Endothelial cell of umbilical vein (primary cell): ENCODE measurements around the gene MAJIN.
A peak's percentile ranks its signal among the peaks of the same experiment; 100 is the strongest.

Experiments used
- EZH2 ChIP-seq: IDR thresholded peaks from 2 replicates; pipeline ENCODE4 v1.6.1; 2012; ENCODE audit warnings: borderline replicate concordance, low read depth, mild to moderate bottlenecking, moderate library complexity, low read length, inconsistent platforms; ENCODE audit not compliant: severe bottlenecking
- FOS ChIP-seq: IDR thresholded peaks from 2 replicates; pipeline ENCODE4 v1.6.1; 2011; ENCODE audit warnings: mild to moderate bottlenecking, low read length, moderate library complexity, borderline replicate concordance; ENCODE audit not compliant: insufficient read depth
- GATA2 ChIP-seq: IDR thresholded peaks from 2 replicates; pipeline ENCODE4 v1.7.0; 2011; ENCODE audit warnings: low read depth, mild to moderate bottlenecking, moderate library complexity, mixed read lengths, low read length; ENCODE audit not compliant: insufficient read length, insufficient read depth
- JUN ChIP-seq: IDR thresholded peaks from 2 replicates; pipeline ENCODE4 v1.6.1; 2011; ENCODE audit warnings: borderline replicate concordance, low read depth; ENCODE audit not compliant: insufficient read length, insufficient read depth
- MYC ChIP-seq: IDR thresholded peaks from one replicate; pipeline ENCODE4 v1.6.1; 2011; ENCODE audit warnings: mild to moderate bottlenecking, low read depth, low read length
- POLR2A ChIP-seq: IDR thresholded peaks from 2 replicates; pipeline ENCODE4 v1.6.1; 2012; ENCODE audit warnings: low read depth, mild to moderate bottlenecking, control low read depth, low read length
- POLR2AphosphoS5 ChIP-seq: IDR thresholded peaks from 2 replicates; pipeline ENCODE4 v1.6.1; 2012; ENCODE audit warnings: low read depth, mild to moderate bottlenecking, control low read depth, low read length, moderate library complexity; ENCODE audit not compliant: insufficient read depth
- TF ChIP-seq, protein P1 (sequence below), 2 donors: IDR thresholded peaks; 1 replicate in 1 of 2; 2 replicates in 1 of 2; pipeline ENCODE4 v1.5.1; 2011; ENCODE audit warnings: low read length in 2 of 2, mild to moderate bottlenecking in 2 of 2, moderate library complexity in 2 of 2, control low read depth in 1 of 2, inconsistent platforms in 1 of 2, low read depth in 1 of 2; ENCODE audit not compliant: insufficient read depth in 1 of 2; ENCODE audit errors: extremely low read depth in 1 of 2
- TF ChIP-seq, protein P2 (sequence below): IDR thresholded peaks from 2 replicates; pipeline ENCODE4 v1.6.1; 2011; ENCODE audit not compliant: insufficient read depth, insufficient read length

DNA sequence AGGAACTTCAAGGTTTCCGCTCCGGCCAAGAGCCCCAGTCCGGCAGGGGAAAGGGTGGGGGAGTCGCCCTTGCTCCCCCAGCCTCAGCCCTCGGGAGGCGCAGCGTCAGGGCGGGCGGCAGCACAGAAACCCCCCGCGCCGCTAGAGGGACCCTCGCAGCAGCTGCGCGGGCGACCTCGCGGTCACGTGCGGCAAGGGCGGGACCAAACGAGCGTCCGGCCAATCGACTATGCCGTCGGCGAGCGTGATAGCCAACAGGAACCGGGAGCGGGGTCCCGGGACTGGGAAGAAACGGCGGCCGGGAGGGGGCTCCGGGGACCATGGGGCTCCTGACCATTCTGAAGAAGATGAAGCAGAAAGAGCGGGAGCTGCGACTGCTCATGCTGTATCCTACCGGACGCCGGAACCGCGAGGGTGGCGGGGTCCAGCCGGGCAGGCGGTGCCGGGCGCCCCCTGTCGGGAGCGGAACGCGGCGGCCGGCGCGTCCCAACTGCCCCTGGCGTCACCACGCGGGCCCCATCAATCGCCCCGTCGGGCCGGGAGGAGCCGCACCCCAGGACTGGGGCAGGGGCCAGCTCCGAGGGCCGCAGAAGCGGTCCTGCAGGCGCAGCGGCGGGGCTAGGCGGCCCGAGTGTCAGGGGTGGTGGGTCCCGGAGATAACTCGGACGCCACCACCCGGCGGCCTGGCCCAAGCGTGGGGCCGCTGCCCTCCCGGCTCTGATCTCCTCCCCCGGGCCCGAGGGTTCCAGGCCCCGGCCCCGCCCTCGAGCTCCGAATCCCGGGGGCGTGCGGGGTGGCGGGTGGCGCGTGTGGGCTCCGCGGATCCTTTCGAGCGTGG is 42.2 kb upstream of the MAJIN start, which contains the start of gene ARL2:
- TF ChIP-seq, protein P1, sequence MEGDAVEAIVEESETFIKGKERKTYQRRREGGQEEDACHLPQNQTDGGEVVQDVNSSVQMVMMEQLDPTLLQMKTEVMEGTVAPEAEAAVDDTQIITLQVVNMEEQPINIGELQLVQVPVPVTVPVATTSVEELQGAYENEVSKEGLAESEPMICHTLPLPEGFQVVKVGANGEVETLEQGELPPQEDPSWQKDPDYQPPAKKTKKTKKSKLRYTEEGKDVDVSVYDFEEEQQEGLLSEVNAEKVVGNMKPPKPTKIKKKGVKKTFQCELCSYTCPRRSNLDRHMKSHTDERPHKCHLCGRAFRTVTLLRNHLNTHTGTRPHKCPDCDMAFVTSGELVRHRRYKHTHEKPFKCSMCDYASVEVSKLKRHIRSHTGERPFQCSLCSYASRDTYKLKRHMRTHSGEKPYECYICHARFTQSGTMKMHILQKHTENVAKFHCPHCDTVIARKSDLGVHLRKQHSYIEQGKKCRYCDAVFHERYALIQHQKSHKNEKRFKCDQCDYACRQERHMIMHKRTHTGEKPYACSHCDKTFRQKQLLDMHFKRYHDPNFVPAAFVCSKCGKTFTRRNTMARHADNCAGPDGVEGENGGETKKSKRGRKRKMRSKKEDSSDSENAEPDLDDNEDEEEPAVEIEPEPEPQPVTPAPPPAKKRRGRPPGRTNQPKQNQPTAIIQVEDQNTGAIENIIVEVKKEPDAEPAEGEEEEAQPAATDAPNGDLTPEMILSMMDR (IDR thresholded peaks at IDR 0.05; ENCODE audit: extremely low read depth in 1 of 2, insufficient read depth in 1 of 2, low read depth in 1 of 2, low read length in 2 of 2): peak; percentile 60 to 83
- TF ChIP-seq EZH2 (no peak), POLR2AphosphoS5 (peak; percentile 82), JUN (no peak), POLR2A (peak; percentile 70), MYC (no peak), GATA2 (no peak), FOS (no peak)
- TF ChIP-seq, protein P2, sequence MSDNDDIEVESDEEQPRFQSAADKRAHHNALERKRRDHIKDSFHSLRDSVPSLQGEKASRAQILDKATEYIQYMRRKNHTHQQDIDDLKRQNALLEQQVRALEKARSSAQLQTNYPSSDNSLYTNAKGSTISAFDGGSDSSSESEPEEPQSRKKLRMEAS: peak; percentile 96
